ENCODE measurements around the gene SLC7A1.
A peak's percentile ranks its signal among the peaks of the same experiment; 100 is the strongest.

DNA sequence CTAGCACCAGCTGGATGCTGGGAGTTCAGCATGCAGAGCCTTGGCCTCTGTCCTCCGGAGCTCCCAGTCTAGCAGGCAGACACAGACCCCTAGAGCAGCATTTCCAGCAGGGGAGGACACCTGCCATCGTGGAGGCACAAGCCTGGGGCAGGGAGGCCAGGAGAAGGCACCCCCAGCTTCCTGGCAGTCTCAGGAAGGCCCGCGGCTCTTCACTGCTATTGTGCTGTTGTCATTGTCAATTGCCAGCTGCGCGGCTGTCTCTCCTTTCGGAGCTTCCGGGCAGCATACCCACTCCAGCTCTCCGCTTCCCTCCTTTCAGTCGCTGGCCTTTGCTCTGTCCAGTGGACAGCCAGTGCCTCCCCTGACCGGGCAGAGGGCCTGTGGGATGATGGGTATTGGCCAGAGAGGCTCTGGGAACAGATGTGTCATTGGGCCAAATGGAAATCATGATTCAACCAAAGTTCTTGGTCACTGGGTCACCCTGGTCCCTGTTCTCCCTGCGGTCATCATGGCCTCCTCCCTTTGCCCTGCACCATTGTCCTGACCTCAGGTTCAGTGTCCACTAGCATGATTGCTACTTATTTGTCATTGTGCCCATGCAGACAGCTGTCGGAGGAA lies 93.0 kb downstream of the SLC7A1 start:
- TF ChIP-seq, protein P1, sequence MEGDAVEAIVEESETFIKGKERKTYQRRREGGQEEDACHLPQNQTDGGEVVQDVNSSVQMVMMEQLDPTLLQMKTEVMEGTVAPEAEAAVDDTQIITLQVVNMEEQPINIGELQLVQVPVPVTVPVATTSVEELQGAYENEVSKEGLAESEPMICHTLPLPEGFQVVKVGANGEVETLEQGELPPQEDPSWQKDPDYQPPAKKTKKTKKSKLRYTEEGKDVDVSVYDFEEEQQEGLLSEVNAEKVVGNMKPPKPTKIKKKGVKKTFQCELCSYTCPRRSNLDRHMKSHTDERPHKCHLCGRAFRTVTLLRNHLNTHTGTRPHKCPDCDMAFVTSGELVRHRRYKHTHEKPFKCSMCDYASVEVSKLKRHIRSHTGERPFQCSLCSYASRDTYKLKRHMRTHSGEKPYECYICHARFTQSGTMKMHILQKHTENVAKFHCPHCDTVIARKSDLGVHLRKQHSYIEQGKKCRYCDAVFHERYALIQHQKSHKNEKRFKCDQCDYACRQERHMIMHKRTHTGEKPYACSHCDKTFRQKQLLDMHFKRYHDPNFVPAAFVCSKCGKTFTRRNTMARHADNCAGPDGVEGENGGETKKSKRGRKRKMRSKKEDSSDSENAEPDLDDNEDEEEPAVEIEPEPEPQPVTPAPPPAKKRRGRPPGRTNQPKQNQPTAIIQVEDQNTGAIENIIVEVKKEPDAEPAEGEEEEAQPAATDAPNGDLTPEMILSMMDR (IDR thresholded peaks at IDR 0.05 in 8 of 11, conservative IDR thresholded peaks at IDR 0.05 in 3 of 11): no peak
- TF ChIP-seq POLR2A (IDR thresholded peaks at IDR 0.05): no peak
- TF ChIP-seq POLR2AphosphoS5 (IDR thresholded peaks at IDR 0.05): peak in 1 of 3 donors; percentile 22

Measured in spleen (tissue), 7 donors.